Hematopoietic multipotent progenitor cell treated with erythropoietin and hydrocortisone succinate and interleukin-3 and kit ligand, for 8 days (in vitro differentiated cells): ENCODE results near the gene GRIP2.
A peak's percentile ranks its signal among the peaks of the same experiment; 100 is the strongest.

ENCODE experiments used
- DNase-seq: peaks from one replicate; pipeline ENCODE4 v3.0.0-alpha.2; 2015

Gene GRIP2

DNA sequence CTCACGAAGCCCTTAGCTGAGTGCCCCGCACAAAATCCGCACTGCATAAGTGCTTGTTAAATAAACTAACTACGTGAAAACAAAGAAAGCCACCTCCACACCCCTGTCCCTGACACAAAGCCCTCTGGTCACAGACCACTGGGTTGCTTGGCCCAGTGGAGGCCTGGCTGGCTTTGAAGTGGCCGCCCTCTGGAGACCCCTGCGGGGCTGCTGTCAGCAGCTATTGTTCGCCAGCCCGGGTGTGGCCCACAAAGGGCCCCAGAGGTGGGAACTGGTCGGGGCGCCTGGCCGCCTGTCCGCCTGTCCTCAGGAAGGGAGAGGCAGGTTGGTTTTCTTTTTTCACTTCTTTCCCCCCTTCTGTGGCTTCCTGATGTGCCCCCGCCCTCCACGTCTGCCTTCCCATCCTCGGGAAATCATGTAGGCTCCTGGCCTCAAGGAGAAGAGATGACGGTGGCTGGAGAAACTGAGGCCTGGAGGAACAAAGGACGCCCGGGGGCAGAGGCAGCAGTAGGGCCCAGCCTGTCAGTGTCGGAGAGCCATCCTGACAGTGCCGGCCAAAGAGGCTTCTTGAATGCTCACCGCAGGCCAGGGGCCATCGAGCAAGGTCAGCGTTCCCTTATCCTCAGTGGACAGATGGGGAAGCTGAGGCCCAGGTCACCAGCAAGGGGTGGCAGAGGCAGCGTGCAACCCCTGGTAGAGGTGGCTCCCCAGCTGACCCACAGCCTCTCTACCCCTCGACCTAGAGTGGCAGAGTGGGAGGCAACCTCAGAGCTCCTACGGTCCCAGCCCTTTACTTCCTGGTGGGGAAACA lies 76.6 kb downstream of the GRIP2 start:
- no peak for DNase-seq

DNA sequence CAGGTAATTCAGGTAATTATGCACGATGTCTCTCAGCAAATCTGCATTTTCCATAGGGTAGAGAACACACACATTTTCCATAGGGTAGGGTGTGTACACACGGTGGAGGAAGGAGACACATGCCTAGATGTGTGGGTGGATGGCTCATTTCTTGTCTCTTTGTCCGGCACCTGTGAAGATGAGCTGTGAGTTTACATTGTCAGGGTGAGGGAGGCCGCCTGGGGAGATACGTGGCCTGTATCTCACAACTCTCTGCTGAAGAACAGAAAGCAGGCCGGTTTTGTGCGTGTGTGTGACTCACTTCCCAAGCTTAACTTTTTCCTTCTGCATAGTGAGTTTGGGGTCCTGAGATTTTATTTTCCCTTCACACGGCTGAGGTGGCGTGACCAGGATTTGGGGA lies 77.4 kb downstream of the GRIP2 start:
- DNase-seq: no peak

DNA sequence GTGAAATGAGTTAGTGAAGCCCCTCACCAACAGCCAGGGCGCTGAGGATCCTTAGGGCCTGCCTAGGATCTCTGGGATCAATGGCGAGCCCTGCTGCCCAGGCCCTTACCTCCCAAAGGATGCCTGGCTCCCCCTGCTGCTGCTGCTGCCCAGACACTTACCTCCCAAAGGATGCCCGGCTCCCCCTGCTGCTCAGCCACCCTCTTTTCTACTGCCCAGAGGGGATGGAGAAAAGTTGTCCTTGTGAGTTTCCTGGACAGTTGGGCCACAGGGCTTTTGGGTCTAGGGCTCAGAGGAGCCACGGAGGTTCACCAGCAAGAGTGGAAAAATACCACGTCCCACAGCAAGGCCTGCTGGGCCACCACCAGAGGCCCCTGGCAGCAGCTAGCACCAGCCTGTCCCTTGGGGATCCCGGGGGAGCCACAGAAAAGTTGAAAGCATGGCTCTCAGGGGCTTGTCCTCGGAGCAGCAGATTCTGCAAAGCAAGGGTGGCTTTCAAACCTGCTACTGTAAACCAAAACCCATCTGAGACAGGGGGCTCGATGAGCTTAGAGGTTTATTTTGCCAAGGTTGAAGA lies 78.3 kb downstream of the GRIP2 start:
- peak; percentile 63 for DNase-seq

GRCh38 chr3:14461006-14461747 lies 79.0 kb downstream of the GRIP2 start:
- DNase-seq: no peak

DNA sequence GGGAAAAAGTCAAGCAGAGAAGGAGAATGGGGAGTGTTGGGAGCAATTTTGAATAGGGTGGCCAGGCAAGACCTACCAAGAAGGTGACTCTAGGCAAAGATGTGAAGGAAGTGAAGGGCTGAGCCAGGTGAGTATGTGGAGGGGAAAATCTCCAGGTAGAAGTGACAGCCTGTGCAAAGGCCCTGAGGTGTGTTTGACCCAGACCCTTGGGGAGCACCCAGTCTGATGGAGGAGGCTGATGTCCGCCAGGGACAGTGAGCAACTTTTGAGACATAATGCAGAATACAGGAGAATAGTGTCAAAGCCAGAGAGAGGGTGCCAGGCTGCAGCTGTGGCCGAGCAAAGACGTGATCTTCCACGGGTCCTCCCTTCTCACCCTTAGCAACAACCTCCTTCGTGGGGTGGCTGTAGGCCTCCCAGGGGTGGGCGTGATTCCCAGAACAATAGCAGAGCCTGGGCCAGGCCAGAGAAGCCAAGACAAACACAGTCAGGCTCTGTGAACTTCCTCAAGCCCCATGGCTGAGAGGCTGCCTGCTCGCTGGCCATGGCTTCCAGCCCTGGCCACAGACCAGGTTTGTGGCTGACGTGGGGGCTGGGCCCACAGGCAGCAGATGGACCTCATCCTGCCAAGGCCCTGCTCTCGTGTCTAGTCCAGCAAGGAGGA lies 79.7 kb downstream of the GRIP2 start:
- DNase-seq: no peak

DNA sequence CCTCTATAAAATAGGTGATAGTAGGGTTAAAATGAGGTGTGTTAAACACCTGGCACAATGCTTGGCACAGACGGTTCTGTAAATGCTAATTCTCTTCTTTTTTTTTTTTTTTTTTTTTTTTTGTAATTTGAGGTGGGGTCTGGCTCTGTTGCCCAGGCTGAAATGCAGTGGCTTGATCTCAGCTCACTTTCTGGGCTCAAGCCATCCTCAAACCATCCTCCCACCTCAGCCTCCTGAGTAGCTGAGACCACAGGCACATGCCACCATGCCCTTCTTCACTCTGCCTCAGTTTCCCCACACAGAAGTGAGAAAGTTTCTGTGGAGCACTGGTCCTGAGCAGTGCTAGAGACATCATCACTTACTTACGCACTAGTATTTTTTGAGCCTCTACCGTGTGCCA lies 80.4 kb downstream of the GRIP2 start:
- DNase-seq: no peak

GRCh38 chr3:14459384-14459783 lies 80.8 kb downstream of the GRIP2 start:
- no peak for DNase-seq

- no peak for DNase-seq
Measured at GRCh38 chr3:14458434-14459275, 81.5 kb downstream of the GRIP2 start.

DNA sequence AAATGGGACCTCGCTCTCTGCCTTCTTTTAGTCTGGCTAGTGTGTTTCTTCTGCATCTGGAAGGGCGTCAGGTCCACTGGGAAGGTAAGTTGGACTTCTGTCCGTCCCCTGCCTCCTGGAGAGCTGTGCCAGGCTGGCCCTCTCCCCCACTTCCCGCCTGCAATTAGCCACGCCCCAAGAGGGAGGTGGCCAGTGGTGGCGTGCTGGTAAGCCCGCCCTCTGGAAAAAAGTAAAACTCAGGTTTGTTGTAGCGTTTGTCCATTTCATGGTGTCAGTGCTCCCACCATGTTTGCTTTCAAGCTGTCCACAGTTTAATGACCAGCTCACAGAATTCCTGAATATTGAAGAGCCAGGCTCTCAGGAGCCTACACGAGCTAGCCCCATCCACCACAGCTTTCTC lies 82.1 kb downstream of the GRIP2 start:
- DNase-seq: no peak

- DNase-seq: no peak
Measured at GRCh38 chr3:14457481-14457880, 82.7 kb downstream of the GRIP2 start.

- DNase-seq: no peak
Measured at GRCh38 chr3:14456794-14457193, 83.3 kb downstream of the GRIP2 start.

DNA sequence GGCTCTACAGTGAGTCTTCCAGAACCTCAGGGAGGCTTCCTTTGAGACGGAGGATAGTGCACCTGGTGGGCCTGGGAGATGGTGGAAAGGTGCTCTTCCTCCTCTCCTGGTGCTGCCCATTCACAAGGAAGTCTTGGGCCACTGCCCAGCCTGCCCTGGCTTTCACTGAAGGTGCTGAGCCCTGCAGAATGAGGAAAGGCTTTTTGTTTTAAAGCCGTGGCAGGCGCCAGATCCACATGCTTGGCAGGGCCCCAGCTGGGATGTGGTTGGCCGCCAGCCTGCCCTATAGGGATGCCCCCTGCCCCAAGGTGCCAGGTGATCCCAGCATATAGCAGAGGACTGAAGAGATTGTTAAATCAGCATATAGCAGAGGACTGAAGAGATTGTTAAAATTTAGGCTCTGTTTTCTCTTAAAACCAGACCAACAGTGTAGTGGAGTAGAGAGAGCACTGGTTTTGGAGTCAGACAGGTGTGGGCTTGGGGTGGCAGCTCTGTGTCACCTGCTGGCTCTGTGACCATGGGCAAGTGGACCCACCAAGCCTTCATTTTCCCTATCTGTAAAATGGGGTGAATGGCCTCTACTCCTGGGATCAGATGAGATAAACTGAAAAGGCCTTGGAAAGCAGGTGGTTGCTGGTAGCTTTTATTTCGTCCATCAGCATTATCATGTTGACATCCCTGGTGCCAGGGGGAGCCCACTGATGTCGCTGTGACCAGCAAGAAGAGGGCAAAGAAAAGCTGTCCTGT lies 84.4 kb downstream of the GRIP2 start:
- DNase-seq: no peak

DNA sequence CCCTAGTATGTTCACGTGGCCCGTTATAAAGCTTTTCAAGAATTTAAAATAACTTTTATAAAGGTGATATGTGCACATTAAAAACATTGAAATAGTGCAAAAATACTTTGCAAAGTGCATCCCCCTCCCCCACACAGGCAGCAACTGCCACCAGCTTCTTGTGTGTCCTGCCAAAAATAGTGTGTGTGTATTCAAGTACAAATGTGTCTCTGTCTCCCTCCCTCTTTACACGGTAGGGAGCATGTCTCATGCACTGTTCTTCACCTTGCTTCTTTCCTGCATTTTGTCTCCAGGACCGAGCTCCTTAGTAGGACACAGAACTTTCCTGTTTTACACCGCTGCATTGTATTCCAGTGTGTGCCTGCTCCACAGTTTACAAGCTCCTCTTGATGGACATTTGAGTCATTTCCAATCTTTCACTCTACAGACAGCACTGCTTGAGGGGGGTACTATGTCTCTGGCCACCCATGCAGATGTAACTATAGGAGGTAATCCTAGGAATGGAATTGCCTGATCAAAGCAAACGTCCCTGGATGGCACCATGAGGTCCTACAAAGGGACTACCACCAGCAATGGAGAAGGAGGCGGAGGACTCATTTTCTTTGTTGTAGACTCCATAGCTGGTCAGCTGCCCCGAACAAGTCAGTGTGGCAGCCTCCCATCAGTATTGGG lies 85.4 kb downstream of the GRIP2 start:
- no peak for DNase-seq

DNA sequence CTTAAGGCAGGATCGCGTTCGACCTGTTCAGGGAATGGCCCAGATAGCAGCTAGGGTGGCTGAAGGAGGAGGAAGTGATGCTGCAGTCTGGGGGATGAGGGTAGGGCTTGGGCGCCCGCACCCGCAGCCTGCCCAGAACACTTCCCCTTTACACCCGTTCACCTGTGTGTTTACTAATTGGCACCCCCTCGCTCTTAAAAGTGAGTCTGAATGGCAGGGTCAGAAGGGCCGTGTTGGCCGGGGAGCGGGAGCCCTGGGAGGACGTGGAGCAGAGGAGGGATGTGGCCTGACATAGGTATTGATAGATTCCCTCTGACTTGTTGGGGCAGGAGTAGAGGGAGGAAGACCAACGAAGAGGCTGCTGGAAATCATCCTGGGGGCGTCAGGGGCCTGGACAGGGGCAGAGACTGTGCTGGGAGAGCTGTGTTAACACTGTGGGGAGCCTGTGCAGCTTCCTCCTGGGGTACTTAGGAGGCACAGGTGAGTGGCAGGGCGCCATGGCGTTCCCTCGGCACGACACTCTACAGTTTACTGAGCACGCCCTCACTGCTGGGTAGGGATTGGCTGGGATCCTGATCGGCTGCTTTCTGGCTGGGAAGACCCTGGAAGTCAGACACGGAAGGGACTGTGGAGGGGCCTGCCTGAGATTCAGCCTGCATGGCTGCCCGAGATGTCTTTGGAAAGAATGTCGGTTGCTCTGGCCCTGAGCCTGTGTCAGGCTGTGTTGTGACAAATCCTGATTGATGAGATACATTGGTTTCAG lies 86.1 kb downstream of the GRIP2 start:
- DNase-seq: no peak

DNA sequence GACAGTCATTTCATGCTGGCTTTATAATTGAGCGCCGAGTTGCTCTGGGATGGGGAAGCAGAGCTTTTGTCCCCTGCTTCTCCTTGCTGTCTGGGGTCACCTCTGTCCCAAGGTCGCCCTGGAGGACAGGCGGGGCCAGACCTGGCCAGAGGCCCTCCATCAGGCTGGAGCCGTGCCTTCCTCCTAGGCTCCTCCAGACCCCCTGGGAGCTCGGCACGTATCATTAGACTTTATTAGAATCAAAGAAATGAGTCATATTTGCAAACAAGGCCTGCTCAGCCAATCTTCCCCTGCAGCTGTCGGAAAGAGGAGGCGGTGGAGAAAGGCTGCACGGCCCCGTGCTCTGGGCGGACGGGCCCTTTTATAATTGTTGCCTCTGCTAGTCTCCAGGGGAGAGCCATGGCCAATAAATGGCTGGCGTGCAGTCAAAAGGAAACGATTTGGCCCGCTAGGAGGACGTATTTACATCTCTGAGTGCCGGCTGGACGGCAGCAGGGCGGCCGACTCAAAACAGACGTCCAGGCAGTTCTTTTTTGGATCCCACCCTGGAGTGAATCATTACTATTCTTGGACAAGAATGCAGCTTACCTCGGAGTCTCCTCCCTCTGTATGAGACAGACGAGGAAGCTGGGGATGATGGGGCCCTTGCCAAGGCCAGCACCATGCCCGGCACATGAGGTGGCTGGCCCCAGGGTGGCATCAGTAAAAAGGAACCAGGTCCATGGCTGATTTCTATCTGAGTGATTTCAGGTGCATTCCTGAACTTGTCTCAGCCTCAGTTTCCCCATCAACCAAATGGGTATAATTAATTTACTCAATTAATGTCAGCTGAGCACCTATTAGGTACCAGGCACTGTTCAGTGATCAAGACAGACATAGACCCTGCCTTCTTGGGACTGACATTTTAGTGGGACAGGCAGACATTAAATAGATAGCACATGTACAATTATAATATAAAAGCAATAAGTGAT lies 87.1 kb downstream of the GRIP2 start:
- DNase-seq: no peak

GRCh38 chr3:14451844-14452739 lies 88.0 kb downstream of the GRIP2 start:
- no peak for DNase-seq

- DNase-seq: no peak
Measured at GRCh38 chr3:14450922-14451606, 89.1 kb downstream of the GRIP2 start.
